HEK293 (cell line): ENCODE results near the gene F3.
A peak's percentile ranks its signal among the peaks of the same experiment; 100 is the strongest.

Source experiments
- CTCF ChIA-PET: fragments of 350-600 bp; formaldehyde crosslinking; extraction: SDS; loops from one replicate; lab custom pipeline; 2021; ENCODE audit warnings: antibody characterized with exemption; lab: Yijun Ruan, JAX
- POLR2A ChIA-PET: fragments of 300-600 bp; formaldehyde crosslinking; extraction: SDS; loops from one replicate; lab custom pipeline; 2020; ENCODE audit warnings: antibody characterized with exemption, inconsistent platforms; lab: Yijun Ruan, JAX
- H3K27ac ChIP-seq: fragments of 200-500 bp; sonication (Bioruptor generic); 2 replicates; pipeline ENCODE4 v1.5.1; 2014; ENCODE audit warnings: low read depth, low read length, control low read depth, inconsistent platforms; ENCODE audit errors: extremely low read depth
- H3K36me3 ChIP-seq, 2 experiments: fragments of 200-500 bp in 1 of 2; sonication (Bioruptor generic) in 1 of 2; 1 replicate in 1 of 2; 2 replicates in 1 of 2; pipeline ENCODE4 v1.5.1; 2014 to 2017; ENCODE audit warnings: inconsistent platforms in 2 of 2, low read length in 2 of 2; ENCODE audit not compliant: control insufficient read depth in 2 of 2, insufficient read depth in 1 of 2
- H3K4me1 ChIP-seq: fragments of 200-500 bp; sonication (Bioruptor generic); 2 replicates; pipeline ENCODE4 v1.5.1; 2014; ENCODE audit warnings: mild to moderate bottlenecking, low read length, inconsistent platforms; ENCODE audit not compliant: control insufficient read depth, insufficient read depth
- H3K4me3 ChIP-seq: 2 replicates; pipeline ENCODE4 v1.5.1; 2011; ENCODE audit warnings: low read depth, mild to moderate bottlenecking, control low read depth, low read length, moderate library complexity
- H3K9me3 ChIP-seq: fragments of 200-500 bp; sonication (Bioruptor generic); 2 replicates; pipeline ENCODE4 v1.5.1; 2014; ENCODE audit warnings: low read depth, low read length, inconsistent platforms; ENCODE audit not compliant: control insufficient read depth, insufficient read depth
- EGR2 ChIP-seq: fragments of 450-650 bp; formaldehyde crosslinking; IDR thresholded peaks from 2 replicates; pipeline ENCODE4 v1.5.1; 2016; ENCODE audit warnings: low read depth, missing biosample characterization, missing genetic modification characterization
- KLF10 ChIP-seq: fragments of 450-650 bp; IDR thresholded peaks from 2 replicates; pipeline ENCODE4 v1.5.1; 2018; ENCODE audit warnings: missing biosample characterization, mild to moderate bottlenecking, missing genetic modification characterization
- MZF1 ChIP-seq: fragments of 450-650 bp; formaldehyde crosslinking; IDR thresholded peaks from 2 replicates; pipeline ENCODE4 v1.5.1; 2017; ENCODE audit warnings: missing biosample characterization, missing genetic modification characterization, borderline replicate concordance
- OSR2 ChIP-seq: fragments of 450-650 bp; formaldehyde crosslinking; IDR thresholded peaks from 2 replicates; pipeline ENCODE4 v1.5.1; 2016; ENCODE audit warnings: missing biosample characterization, missing genetic modification characterization
- SCRT1 ChIP-seq: fragments of 450-650 bp; formaldehyde crosslinking; IDR thresholded peaks from 2 replicates; pipeline ENCODE4 v1.5.1; 2016; ENCODE audit warnings: missing biosample characterization, missing genetic modification characterization, borderline replicate concordance
- SP7 ChIP-seq: fragments of 450-650 bp; formaldehyde crosslinking; IDR thresholded peaks from 2 replicates; pipeline ENCODE4 v1.5.1; 2016; ENCODE audit warnings: missing biosample characterization, missing genetic modification characterization
- ZFHX2 ChIP-seq: fragments of 450-650 bp; formaldehyde crosslinking; conservative IDR thresholded peaks from 2 replicates; pipeline ENCODE4 v1.5.1; 2016; ENCODE audit warnings: missing biosample characterization, missing genetic modification characterization
- ZFP69B ChIP-seq: fragments of 450-650 bp; formaldehyde crosslinking; IDR thresholded peaks from 2 replicates; pipeline ENCODE4 v1.5.1; 2016; ENCODE audit warnings: missing biosample characterization, missing genetic modification characterization
- ZIC2 ChIP-seq: fragments of 450-650 bp; formaldehyde crosslinking; IDR thresholded peaks from 2 replicates; pipeline ENCODE4 v1.5.1; 2016; ENCODE audit warnings: missing biosample characterization, missing genetic modification characterization
- ZNF121 ChIP-seq: fragments of 450-650 bp; formaldehyde crosslinking; IDR thresholded peaks from 2 replicates; pipeline ENCODE4 v1.5.1; 2016; ENCODE audit warnings: missing biosample characterization, missing genetic modification characterization
- ZNF140 ChIP-seq: fragments of 450-650 bp; formaldehyde crosslinking; IDR thresholded peaks from 2 replicates; pipeline ENCODE4 v1.5.1; 2016; ENCODE audit warnings: missing biosample characterization, missing genetic modification characterization
- ZNF16 ChIP-seq: fragments of 450-650 bp; formaldehyde crosslinking; IDR thresholded peaks from 2 replicates; pipeline ENCODE4 v1.5.1; 2016; ENCODE audit warnings: low read depth, missing biosample characterization, missing genetic modification characterization
- ZNF169 ChIP-seq: fragments of 450-650 bp; formaldehyde crosslinking; IDR thresholded peaks from 2 replicates; pipeline ENCODE4 v1.5.1; 2016; ENCODE audit warnings: missing biosample characterization, missing genetic modification characterization
- ZNF239 ChIP-seq: fragments of 450-650 bp; formaldehyde crosslinking; IDR thresholded peaks from 2 replicates; pipeline ENCODE4 v1.5.1; 2016; ENCODE audit warnings: missing biosample characterization, missing genetic modification characterization
- ZNF292 ChIP-seq: fragments of 450-650 bp; formaldehyde crosslinking; IDR thresholded peaks from 2 replicates; pipeline ENCODE4 v1.5.1; 2016; ENCODE audit warnings: low read depth, missing biosample characterization, missing genetic modification characterization, borderline replicate concordance
- ZNF311 ChIP-seq: fragments of 450-650 bp; formaldehyde crosslinking; IDR thresholded peaks from 2 replicates; pipeline ENCODE4 v1.5.1; 2017; ENCODE audit warnings: missing biosample characterization, missing genetic modification characterization, borderline replicate concordance
- ZNF510 ChIP-seq: fragments of 450-650 bp; formaldehyde crosslinking; IDR thresholded peaks from 2 replicates; pipeline ENCODE4 v1.5.1; 2018; ENCODE audit warnings: mild to moderate bottlenecking, missing genetic modification characterization, missing biosample characterization; ENCODE audit not compliant: insufficient replicate concordance
- ZNF658 ChIP-seq: fragments of 450-650 bp; formaldehyde crosslinking; IDR thresholded peaks from 2 replicates; pipeline ENCODE4; 2016; ENCODE audit warnings: missing biosample characterization, missing genetic modification characterization
- ZNF776 ChIP-seq: fragments of 450-650 bp; formaldehyde crosslinking; IDR thresholded peaks from 2 replicates; pipeline ENCODE4 v1.5.0; 2017; ENCODE audit warnings: missing biosample characterization, missing genetic modification characterization, borderline replicate concordance
- ZNF843 ChIP-seq: fragments of 450-650 bp; formaldehyde crosslinking; IDR thresholded peaks from 2 replicates; pipeline ENCODE4 v1.5.1; 2016; ENCODE audit warnings: missing biosample characterization, missing genetic modification characterization
- TF ChIP-seq, protein P1 (sequence below): fragments of 450-650 bp; formaldehyde crosslinking; IDR thresholded peaks from 2 replicates; pipeline ENCODE4; 2016; ENCODE audit warnings: missing biosample characterization, missing genetic modification characterization
- TF ChIP-seq, protein P2 (sequence below): fragments of 450-650 bp; formaldehyde crosslinking; IDR thresholded peaks from 2 replicates; pipeline ENCODE4 v1.5.1; 2017; ENCODE audit warnings: missing biosample characterization, missing genetic modification characterization

The F3 gene

DNA sequence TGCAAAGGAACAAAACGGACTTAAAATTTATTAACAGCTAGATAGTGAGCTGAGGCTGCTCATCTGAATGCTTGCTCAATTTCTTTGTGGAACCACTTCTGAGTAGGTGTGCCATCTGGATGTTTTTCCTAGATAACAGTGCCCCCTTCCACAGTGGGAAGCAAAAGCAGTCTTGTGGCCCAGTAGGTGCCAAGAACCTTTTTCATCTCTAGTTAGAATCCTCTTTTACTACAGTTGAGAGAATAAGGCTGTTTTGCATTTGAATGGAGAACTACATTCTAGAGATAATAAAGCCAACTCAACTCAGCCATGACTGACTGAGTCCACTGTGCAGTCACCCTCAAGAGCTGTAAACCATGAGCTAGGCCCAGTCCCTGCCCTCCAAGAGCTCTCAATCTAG lies 13.3 kb downstream of the F3 start:
- POLR2A ChIA-PET, result interaction anchor here (0.6 kb wide), 1 partner anchor 32 kb away, joined by 3 read pairs; no protein-coding TSS in a partner anchor
- no peaks in the 10 kb centered on the region for H3K4me1 ChIP-seq
- TF ChIP-seq ZNF121 (tag by site-specific recombination) (no peak), ZFHX2 (tag by site-specific recombination) (peak; percentile 24; the same call in 1 of the 2 replicates), EGR2 (peak; percentile 50), ZFP69B (no peak), ZNF311 (tag by site-specific recombination) (no peak), ZIC2 (tag by site-specific recombination) (no peak)
- TF ChIP-seq, protein P1, sequence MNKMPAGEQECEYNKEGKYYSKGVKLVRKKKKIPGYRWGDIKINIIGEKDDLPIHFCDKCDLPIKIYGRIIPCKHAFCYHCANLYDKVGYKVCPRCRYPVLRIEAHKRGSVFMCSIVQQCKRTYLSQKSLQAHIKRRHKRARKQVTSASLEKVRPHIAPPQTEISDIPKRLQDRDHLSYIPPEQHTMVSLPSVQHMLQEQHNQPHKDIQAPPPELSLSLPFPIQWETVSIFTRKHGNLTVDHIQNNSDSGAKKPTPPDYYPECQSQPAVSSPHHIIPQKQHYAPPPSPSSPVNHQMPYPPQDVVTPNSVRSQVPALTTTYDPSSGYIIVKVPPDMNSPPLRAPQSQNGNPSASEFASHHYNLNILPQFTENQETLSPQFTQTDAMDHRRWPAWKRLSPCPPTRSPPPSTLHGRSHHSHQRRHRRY (tag by site-specific recombination), result no peak
- TF ChIP-seq, protein P2, sequence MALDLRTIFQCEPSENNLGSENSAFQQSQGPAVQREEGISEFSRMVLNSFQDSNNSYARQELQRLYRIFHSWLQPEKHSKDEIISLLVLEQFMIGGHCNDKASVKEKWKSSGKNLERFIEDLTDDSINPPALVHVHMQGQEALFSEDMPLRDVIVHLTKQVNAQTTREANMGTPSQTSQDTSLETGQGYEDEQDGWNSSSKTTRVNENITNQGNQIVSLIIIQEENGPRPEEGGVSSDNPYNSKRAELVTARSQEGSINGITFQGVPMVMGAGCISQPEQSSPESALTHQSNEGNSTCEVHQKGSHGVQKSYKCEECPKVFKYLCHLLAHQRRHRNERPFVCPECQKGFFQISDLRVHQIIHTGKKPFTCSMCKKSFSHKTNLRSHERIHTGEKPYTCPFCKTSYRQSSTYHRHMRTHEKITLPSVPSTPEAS (tag by site-specific recombination), result no peak
- H3K27ac ChIP-seq, result no peak overlapping the region
- H3K36me3 ChIP-seq, result peaks cover 0 to 34% of the 10 kb centered on the region in 2 experiments; a peak in 2 of 3 replicates
- no peak overlapping the region for H3K4me3 ChIP-seq
- CTCF ChIA-PET, result interaction anchor here (0.8 to 6.5 kb wide), 7 partner anchors 15 to 515 kb away, joined by 3 to 48 read pairs (median 6); no protein-coding TSS in a partner anchor
- no peaks in the 10 kb centered on the region for H3K9me3 ChIP-seq

DNA sequence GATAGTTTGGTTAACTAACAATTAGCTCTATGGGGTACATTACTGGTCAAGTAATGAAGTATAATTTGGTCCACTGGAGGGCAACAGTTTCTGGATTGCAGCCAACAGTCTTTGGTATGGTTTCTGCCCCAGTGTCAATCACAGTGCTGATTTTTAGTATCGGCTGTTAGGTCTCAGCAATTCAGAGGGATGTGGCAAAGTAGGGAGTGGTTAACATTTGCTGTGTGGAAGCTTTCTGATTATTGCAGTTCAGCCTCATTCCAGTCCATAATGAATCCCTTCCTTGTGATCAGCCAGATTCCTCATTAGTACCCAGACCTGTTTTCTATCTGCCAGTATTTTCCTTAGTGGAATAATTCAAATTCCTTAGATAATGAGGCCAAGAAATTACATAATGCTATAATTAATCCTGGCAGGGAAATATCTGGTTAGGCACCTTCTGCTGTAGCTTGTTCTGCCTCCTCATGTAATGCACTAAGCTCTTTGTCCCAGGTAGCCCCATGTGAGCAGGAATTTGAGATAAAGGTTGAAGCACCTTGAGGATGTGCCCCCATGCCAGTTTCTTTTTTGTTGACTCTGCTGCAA lies 14.0 kb downstream of the F3 start:
- TF ChIP-seq SP7, result peak; percentile 73
- TF ChIP-seq ZNF658 (tag by site-specific recombination), result no peak
- CTCF ChIA-PET, result interaction anchor here (0.5 to 6.5 kb wide), 7 partner anchors 72 to 540 kb away, joined by 3 to 48 read pairs (median 6); no protein-coding TSS in a partner anchor
- peaks cover 0 to 28% of the 10 kb centered on the region in 2 experiments; a peak in 2 of 3 replicates for H3K36me3 ChIP-seq
- no peak overlapping the region for H3K27ac ChIP-seq
- POLR2A ChIA-PET, result interaction anchor here (0.9 kb wide), 1 partner anchor 11 kb away, joined by 3 read pairs; no protein-coding TSS in a partner anchor
- H3K4me3 ChIP-seq, result no peak overlapping the region
- H3K9me3 ChIP-seq, result no peaks in the 10 kb centered on the region
- no peaks in the 10 kb centered on the region for H3K4me1 ChIP-seq

DNA sequence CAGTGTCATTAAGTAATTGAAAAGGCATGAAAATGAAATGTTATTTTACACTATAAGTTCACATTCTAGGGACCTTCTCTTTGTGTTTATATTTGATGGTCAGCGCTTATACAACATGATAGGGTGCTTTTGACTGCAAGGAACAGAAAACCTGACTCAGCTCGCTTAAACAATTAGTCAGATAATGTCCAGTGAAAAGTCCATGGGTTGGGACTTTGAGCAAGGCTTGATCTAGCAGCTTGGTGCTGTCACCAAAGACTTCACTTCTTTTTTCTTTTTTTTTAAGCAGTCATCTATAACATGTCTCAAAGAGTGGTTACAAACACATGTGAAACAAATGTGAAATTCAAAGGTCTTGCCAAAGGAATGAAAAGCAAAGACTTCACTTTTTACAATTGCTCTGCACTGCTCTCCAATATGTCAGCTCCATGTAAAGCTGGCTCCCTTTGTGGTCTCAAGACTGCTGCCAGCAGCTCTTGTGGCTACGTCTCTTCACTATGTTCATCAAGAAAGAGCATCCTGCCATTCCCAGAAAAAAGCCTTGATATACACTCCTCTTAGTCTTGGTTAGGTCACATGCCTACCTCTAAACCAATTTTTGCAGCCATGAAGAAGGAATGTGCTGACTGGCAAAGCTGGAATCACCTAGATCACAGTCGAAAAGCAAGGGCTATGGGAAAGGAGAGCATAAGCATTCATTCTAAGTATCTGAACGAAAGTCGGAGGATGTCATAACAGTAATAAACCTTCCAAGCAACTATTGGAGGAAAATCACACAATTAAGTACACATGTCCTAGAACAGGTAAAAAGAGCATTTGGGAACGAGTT lies 15.2 kb downstream of the F3 start:
- TF ChIP-seq ZNF510 (tag by site-specific recombination), result no peak
- TF ChIP-seq ZNF239 (tag by site-specific recombination), result no peak
- TF ChIP-seq MZF1 (tag by site-specific recombination), result no peak
- no peak for TF ChIP-seq OSR2 (tag by site-specific recombination)
- no peak for TF ChIP-seq SCRT1 (tag by site-specific recombination)
- TF ChIP-seq ZNF843 (tag by site-specific recombination), result no peak
- TF ChIP-seq ZNF776 (tag by site-specific recombination), result no peak
- no peak for TF ChIP-seq ZNF169 (tag by site-specific recombination)
- TF ChIP-seq ZNF140 (tag by site-specific recombination), result no peak
- TF ChIP-seq ZNF16 (tag by site-specific recombination), result no peak
- TF ChIP-seq KLF10 (tag by site-specific recombination), result no peak
- TF ChIP-seq ZNF292 (tag by site-specific recombination), result no peak
- no peak overlapping the region for H3K4me3 ChIP-seq
- ChIA-PET CTCF (interaction anchor here (0.5 to 6.5 kb wide), 4 partner anchors 276 to 541 kb away, joined by 3 to 48 read pairs (median 6); no protein-coding TSS in a partner anchor), POLR2A (no interaction called here)
- no peak overlapping the region for H3K27ac ChIP-seq
- no peaks in the 10 kb centered on the region for H3K9me3 ChIP-seq
- H3K36me3 ChIP-seq, result peaks cover 0 to 18% of the 10 kb centered on the region in 2 experiments; a peak in 2 of 3 replicates
- no peaks in the 10 kb centered on the region for H3K4me1 ChIP-seq
